CD4-positive, alpha-beta T cell treated with Interleukin-17A for 4 hours (primary cell): ENCODE results near the gene CD101.

Experiments used
- DNase-seq: peaks from one replicate; pipeline ENCODE4 v3.0.0-alpha.2; 2020; ENCODE audit warnings: mixed read lengths

The CD101 gene

GRCh38 chr1:116987256-116987555 lies 14.4 kb upstream of the CD101 start:
- peak; percentile 83 for DNase-seq

- DNase-seq: no peak
Observed at GRCh38 chr1:116988248-116988647, 13.3 kb upstream of the CD101 start.

GRCh38 chr1:116988908-116989307 lies 12.7 kb upstream of the CD101 start:
- DNase-seq: no peak

- DNase-seq: no peak
Observed at GRCh38 chr1:116989835-116990234, 11.7 kb upstream of the CD101 start.

- no peak for DNase-seq
Observed at GRCh38 chr1:116990612-116991151, 10.9 kb upstream of the CD101 start.

- no peak for DNase-seq
Observed at GRCh38 chr1:116991171-116991845, 10.3 kb upstream of the CD101 start.

- DNase-seq: no peak
Observed at GRCh38 chr1:116991918-116992317, 9.6 kb upstream of the CD101 start.

- no peak for DNase-seq
Observed at GRCh38 chr1:116993286-116993685, 8.3 kb upstream of the CD101 start.

- DNase-seq: no peak
Observed at GRCh38 chr1:116994411-116994810, 7.1 kb upstream of the CD101 start.

- DNase-seq: no peak
Observed at GRCh38 chr1:116997066-116997465, 4.5 kb upstream of the CD101 start.

GRCh38 chr1:116997636-116998035 lies 3.9 kb upstream of the CD101 start:
- no peak for DNase-seq

GRCh38 chr1:116999596-116999995 lies 2.0 kb upstream of the CD101 start:
- no peak for DNase-seq

GRCh38 chr1:117000142-117000541 lies 1.4 kb upstream of the CD101 start:
- no peak for DNase-seq

- no peak for DNase-seq
Observed at GRCh38 chr1:117003223-117003875, 1.8 kb downstream of the CD101 start.

GRCh38 chr1:117007719-117008013 lies 6.1 kb downstream of the CD101 start:
- DNase-seq: no peak

- DNase-seq: no peak
Observed at GRCh38 chr1:117008656-117009055, 7.1 kb downstream of the CD101 start.

GRCh38 chr1:117009132-117009531 lies 7.6 kb downstream of the CD101 start:
- DNase-seq: peak; percentile 27

GRCh38 chr1:117010310-117010969 lies 8.9 kb downstream of the CD101 start:
- no peak for DNase-seq

- DNase-seq: no peak
Observed at GRCh38 chr1:117011334-117011733, 9.8 kb downstream of the CD101 start.

- no peak for DNase-seq
Observed at GRCh38 chr1:117013309-117013858, 11.8 kb downstream of the CD101 start.

- DNase-seq: peak; percentile 27
Observed at GRCh38 chr1:117014209-117014608, 12.6 kb downstream of the CD101 start.

- DNase-seq: no peak
Observed at GRCh38 chr1:117015724-117016123, 14.2 kb downstream of the CD101 start.

- no peak for DNase-seq
Observed at GRCh38 chr1:117017062-117017461, 15.5 kb downstream of the CD101 start.

- peak; percentile 36 for DNase-seq
Observed at GRCh38 chr1:117017648-117018047, 16.1 kb downstream of the CD101 start.
